PFSK-1 (cell line): ENCODE measurements around the gene EML4.

Experiments used
- POLR2AphosphoS5 ChIP-seq: IDR thresholded peaks from 2 replicates; pipeline ENCODE4 v1.6.1; 2012; ENCODE audit warnings: low read depth, mild to moderate bottlenecking, control low read depth, low read length, moderate library complexity
- TF ChIP-seq, protein P1 (sequence below), 2 experiments: IDR thresholded peaks; 2 replicates each; pipeline versions ENCODE4 v1.6.1 to v1.8.0; 2011 to 2012; ENCODE audit warnings: low read depth in 2 of 2, low read length in 2 of 2, control low read depth in 1 of 2, inconsistent platforms in 1 of 2, mild to moderate bottlenecking in 1 of 2, moderate library complexity in 1 of 2; ENCODE audit not compliant: insufficient read depth in 1 of 2

DNA sequence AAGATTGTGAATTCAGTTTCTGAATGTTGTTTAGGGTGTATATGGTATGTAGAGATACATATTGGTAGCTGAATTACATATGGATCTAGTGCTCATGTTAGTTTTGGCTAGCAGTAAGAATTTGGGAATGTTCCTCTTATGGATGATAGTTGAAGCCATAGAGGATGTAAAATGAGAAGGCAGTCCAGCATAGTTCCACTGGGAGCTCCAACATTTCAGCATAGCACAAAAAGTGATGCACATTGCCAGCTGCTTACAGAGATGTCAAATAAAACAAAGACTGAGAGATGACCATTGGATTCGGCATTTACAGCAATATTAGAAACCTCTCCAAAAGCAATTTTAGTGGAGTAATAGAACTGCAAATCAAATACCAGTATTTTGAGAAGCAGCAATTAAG is 77.4 kb downstream of the EML4 start:
- no peak for TF ChIP-seq POLR2AphosphoS5
- TF ChIP-seq, protein P1, sequence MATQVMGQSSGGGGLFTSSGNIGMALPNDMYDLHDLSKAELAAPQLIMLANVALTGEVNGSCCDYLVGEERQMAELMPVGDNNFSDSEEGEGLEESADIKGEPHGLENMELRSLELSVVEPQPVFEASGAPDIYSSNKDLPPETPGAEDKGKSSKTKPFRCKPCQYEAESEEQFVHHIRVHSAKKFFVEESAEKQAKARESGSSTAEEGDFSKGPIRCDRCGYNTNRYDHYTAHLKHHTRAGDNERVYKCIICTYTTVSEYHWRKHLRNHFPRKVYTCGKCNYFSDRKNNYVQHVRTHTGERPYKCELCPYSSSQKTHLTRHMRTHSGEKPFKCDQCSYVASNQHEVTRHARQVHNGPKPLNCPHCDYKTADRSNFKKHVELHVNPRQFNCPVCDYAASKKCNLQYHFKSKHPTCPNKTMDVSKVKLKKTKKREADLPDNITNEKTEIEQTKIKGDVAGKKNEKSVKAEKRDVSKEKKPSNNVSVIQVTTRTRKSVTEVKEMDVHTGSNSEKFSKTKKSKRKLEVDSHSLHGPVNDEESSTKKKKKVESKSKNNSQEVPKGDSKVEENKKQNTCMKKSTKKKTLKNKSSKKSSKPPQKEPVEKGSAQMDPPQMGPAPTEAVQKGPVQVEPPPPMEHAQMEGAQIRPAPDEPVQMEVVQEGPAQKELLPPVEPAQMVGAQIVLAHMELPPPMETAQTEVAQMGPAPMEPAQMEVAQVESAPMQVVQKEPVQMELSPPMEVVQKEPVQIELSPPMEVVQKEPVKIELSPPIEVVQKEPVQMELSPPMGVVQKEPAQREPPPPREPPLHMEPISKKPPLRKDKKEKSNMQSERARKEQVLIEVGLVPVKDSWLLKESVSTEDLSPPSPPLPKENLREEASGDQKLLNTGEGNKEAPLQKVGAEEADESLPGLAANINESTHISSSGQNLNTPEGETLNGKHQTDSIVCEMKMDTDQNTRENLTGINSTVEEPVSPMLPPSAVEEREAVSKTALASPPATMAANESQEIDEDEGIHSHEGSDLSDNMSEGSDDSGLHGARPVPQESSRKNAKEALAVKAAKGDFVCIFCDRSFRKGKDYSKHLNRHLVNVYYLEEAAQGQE (IDR thresholded peaks at IDR 0.05; ENCODE audit: insufficient read depth in 1 of 2, low read depth in 2 of 2, low read length in 2 of 2): no peak
